ENCODE data around the gene FBXL19. TPM values are rescaled to one million over a fixed set of nuclear protein-coding genes. Genes with fewer than 3 reads are reported as not detected.

Gene FBXL19
- total and polyA plus RNA-seq, 2 of the 13 experiments (the other 11 are each of a cell fraction or from before 2014, with no cell fraction given), result 6.0 to 13.7 TPM

GRCh38 chr16:30957456-30958174 lies 34.2 kb downstream of the FBXL19 start, which contains the start of gene SETD1A (continued):
- TF ChIP-seq DPF2 (CRISPR knock-in tag; IDR thresholded peaks at IDR 0.05; ENCODE audit: borderline replicate concordance, low read depth) (no peak), NCOA1 (CRISPR knock-in tag; IDR thresholded peaks at IDR 0.05) (no peak), FOXO1 (CRISPR knock-in tag; IDR thresholded peaks at IDR 0.05) (peak; percentile 7; the same call in 1 of the 2 replicates), HOXA7 (CRISPR knock-in tag; IDR thresholded peaks at IDR 0.05) (no peak), ZNF367 (CRISPR knock-in tag; IDR thresholded peaks at IDR 0.05; ENCODE audit: borderline replicate concordance) (no peak; the same call in 1 of the 2 replicates), ZBTB40 (IDR thresholded peaks at IDR 0.05) (no peak), ZBTB40 (CRISPR knock-in tag; IDR thresholded peaks at IDR 0.05) (peak; percentile 60; the same call in 1 of the 2 replicates), ZNF652 (CRISPR knock-in tag; IDR thresholded peaks at IDR 0.05; ENCODE audit: borderline replicate concordance, low read depth) (no peak), IKZF5 (CRISPR knock-in tag; IDR thresholded peaks at IDR 0.05) (peak; percentile 62), PHB2 (IDR thresholded peaks at IDR 0.05; ENCODE audit: partially characterized antibody) (no peak), MED1 (CRISPR knock-in tag; IDR thresholded peaks at IDR 0.05) (peak; percentile 10; the same call in 1 of the 2 replicates), ESRRA (CRISPR knock-in tag; IDR thresholded peaks at IDR 0.05; ENCODE audit: low read depth) (peak; percentile 60; the same call in 1 of the 2 replicates), PAX8 (CRISPR knock-in tag; IDR thresholded peaks at IDR 0.05; ENCODE audit: borderline replicate concordance) (no peak)
- TF ChIP-seq, protein P1, sequence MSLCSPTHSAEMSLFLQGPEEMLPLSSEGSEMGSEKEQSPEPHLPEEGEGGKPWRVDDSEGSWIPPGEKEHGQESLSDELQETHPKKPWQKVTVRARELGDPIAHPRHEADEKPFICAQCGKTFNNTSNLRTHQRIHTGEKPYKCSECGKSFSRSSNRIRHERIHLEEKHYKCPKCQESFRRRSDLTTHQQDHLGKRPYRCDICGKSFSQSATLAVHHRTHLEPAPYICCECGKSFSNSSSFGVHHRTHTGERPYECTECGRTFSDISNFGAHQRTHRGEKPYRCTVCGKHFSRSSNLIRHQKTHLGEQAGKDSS (CRISPR knock-in tag; IDR thresholded peaks at IDR 0.05; ENCODE audit: borderline replicate concordance, low read depth), result peak; percentile 29; the same call in 1 of the 2 replicates
- TF ChIP-seq, protein P2, sequence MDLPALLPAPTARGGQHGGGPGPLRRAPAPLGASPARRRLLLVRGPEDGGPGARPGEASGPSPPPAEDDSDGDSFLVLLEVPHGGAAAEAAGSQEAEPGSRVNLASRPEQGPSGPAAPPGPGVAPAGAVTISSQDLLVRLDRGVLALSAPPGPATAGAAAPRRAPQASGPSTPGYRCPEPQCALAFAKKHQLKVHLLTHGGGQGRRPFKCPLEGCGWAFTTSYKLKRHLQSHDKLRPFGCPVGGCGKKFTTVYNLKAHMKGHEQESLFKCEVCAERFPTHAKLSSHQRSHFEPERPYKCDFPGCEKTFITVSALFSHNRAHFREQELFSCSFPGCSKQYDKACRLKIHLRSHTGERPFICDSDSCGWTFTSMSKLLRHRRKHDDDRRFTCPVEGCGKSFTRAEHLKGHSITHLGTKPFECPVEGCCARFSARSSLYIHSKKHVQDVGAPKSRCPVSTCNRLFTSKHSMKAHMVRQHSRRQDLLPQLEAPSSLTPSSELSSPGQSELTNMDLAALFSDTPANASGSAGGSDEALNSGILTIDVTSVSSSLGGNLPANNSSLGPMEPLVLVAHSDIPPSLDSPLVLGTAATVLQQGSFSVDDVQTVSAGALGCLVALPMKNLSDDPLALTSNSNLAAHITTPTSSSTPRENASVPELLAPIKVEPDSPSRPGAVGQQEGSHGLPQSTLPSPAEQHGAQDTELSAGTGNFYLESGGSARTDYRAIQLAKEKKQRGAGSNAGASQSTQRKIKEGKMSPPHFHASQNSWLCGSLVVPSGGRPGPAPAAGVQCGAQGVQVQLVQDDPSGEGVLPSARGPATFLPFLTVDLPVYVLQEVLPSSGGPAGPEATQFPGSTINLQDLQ (CRISPR knock-in tag; IDR thresholded peaks at IDR 0.05), result no peak; the same call in 1 of the 2 replicates

Data from HepG2 (cell line).